Measurements from ENCODE around the gene GATB.

The GATB gene

DNA sequence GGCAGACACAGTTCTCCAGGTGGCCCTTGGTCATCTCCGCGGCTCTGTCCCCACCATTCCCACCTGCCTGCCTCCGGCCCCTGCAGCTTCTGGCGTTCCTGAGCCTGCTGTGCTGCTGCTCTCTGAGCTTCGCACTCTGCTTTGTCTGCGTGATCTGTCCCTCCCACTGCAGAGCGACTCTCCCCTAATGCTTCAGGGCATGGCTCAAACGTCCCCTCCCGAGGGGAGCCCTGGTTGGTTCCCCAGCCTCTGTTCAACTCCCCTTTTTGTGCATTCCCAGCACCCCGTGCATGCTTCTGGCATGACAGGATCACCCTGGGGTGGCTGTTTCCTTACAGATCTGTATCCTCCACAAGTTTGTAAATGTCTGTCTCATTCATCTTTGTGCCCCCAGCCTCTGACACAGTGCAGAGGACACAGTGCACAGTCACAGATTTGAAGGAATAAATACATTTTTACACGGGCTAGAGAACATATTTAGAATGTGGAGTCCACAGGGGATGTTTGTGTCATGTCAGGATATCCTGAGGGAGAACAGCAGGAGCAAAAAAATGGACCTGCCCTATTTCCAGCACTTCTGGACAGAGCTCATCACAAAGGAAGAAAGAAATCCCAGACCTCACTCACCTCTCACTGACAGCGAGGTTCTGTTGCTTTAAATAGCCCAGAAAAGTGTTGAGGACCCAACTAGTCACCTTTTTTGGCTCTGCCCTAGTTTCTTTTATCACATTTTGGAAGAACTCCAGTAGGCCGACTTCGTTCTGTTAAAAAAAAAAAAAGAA, 72.6 kb downstream of the GATB start:
- Histone ChIP-seq H2AFZ (ENCODE audit: low read length) (no peak overlapping the region), H3K9me3 (ENCODE audit: low read length) (no peaks in the 10 kb centered on the region), H3K36me3 (ENCODE audit: insufficient read depth, low read length) (no peaks in the 10 kb centered on the region), H3K4me3 (ENCODE audit: low read depth, low read length, poor library complexity, severe bottlenecking) (no peak overlapping the region), H3K9ac (ENCODE audit: low read length) (no peak overlapping the region), H4K20me1 (ENCODE audit: insufficient read depth, low read length) (no peaks in the 10 kb centered on the region), H3K9me2 (ENCODE audit: low read depth, low read length) (no peaks in the 10 kb centered on the region), H3F3A (ENCODE audit: insufficient read depth, low read length) (no peaks in the 10 kb centered on the region), H3K27me3 (ENCODE audit: insufficient read depth, low read length) (no peaks in the 10 kb centered on the region), H3K27ac (ENCODE audit: low read depth, low read length, poor library complexity, severe bottlenecking) (no peak overlapping the region), H3K4me2 (ENCODE audit: low read length) (no peak overlapping the region), H3K79me2 (ENCODE audit: insufficient read depth, low read length) (no peaks in the 10 kb centered on the region), H3K4me1 (ENCODE audit: insufficient read depth, low read length, severe bottlenecking) (no peaks in the 10 kb centered on the region)
- no peak for TF ChIP-seq CTCF (IDR thresholded peaks at IDR 0.05; ENCODE audit: low read length)
- TF ChIP-seq EZH2 (IDR thresholded peaks at IDR 0.05; ENCODE audit: borderline replicate concordance, low read length) = no peak

DNA sequence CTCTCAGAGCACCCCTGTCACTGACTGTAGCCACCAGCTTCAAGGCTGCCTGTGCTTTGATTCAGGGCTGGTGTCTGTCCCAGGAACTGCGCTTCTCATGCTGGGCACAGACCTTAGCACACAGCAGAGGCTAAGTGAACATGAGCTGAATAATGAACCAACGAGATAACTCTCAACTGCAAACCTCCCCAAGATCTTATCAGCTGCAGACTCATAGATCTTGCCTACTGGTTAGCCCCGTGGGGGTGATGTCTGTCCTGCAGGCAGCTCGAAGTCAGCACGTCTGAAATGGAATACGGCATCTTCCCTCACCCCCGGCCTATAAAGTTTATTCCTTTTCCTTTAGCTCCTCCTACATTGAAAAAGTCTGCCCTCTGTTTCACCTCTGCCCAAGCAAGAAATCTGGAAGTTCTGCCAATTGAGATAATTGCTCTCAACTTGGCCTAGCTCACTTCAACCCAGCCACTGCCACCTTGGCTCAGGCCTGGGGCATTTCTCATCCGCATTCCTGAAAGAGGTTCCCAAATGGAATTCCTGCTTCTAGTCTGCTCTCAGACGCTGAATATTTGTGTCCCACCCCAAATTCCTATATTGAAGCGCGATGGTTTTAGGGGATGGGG, 73.7 kb downstream of the GATB start:
- Histone ChIP-seq H3K79me2 (ENCODE audit: insufficient read depth, low read length) (no peaks in the 10 kb centered on the region), H3K9me2 (ENCODE audit: low read depth, low read length) (no peaks in the 10 kb centered on the region), H3K9ac (ENCODE audit: low read length) (no peak overlapping the region), H3K36me3 (ENCODE audit: insufficient read depth, low read length) (no peaks in the 10 kb centered on the region), H3K4me1 (ENCODE audit: insufficient read depth, low read length, severe bottlenecking) (no peaks in the 10 kb centered on the region), H3K9me3 (ENCODE audit: low read length) (no peaks in the 10 kb centered on the region), H3F3A (ENCODE audit: insufficient read depth, low read length) (no peaks in the 10 kb centered on the region), H4K20me1 (ENCODE audit: insufficient read depth, low read length) (no peaks in the 10 kb centered on the region), H3K4me2 (ENCODE audit: low read length) (no peak overlapping the region), H3K27ac (ENCODE audit: low read depth, low read length, poor library complexity, severe bottlenecking) (no peak overlapping the region), H3K4me3 (ENCODE audit: low read depth, low read length, poor library complexity, severe bottlenecking) (no peak overlapping the region), H2AFZ (ENCODE audit: low read length) (no peak overlapping the region), H3K27me3 (ENCODE audit: insufficient read depth, low read length) (no peaks in the 10 kb centered on the region)
- TF ChIP-seq CTCF (IDR thresholded peaks at IDR 0.05; ENCODE audit: low read length) = no peak
- no peak for TF ChIP-seq EZH2 (IDR thresholded peaks at IDR 0.05; ENCODE audit: borderline replicate concordance, low read length)

DNA sequence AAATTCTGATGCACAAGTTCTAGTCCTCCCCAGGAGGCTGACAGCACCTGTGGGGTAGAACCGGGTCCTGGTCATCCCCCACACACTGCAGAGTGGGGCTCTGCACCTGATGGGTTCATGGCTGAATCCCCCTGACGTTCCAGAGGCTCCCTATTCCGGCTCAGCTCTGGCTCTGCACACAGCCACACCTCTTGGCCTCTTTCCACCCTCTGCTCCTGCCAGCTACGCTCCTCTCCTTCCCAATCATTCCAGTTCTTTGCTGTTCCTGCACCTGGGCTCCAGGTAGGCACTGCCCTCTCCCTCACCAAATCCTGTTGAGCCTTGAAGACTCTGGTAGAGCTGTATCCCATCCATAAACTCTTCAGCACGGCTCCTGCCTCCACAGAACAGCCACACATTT, 75.5 kb downstream of the GATB start:
- no peaks in the 10 kb centered on the region for H3K27me3 ChIP-seq (ENCODE audit: insufficient read depth, low read length)
- no peak overlapping the region for H3K4me3 ChIP-seq (ENCODE audit: low read depth, low read length, poor library complexity, severe bottlenecking)
- H4K20me1 ChIP-seq (ENCODE audit: insufficient read depth, low read length) = no peaks in the 10 kb centered on the region
- H3K9me2 ChIP-seq (ENCODE audit: low read depth, low read length) = no peaks in the 10 kb centered on the region
- H3K79me2 ChIP-seq (ENCODE audit: insufficient read depth, low read length) = no peaks in the 10 kb centered on the region
- H2AFZ ChIP-seq (ENCODE audit: low read length) = no peak overlapping the region
- H3K4me1 ChIP-seq (ENCODE audit: insufficient read depth, low read length, severe bottlenecking) = no peaks in the 10 kb centered on the region
- no peak overlapping the region for H3K4me2 ChIP-seq (ENCODE audit: low read length)
- no peaks in the 10 kb centered on the region for H3K9me3 ChIP-seq (ENCODE audit: low read length)
- H3F3A ChIP-seq (ENCODE audit: insufficient read depth, low read length) = no peaks in the 10 kb centered on the region
- no peak overlapping the region for H3K9ac ChIP-seq (ENCODE audit: low read length)
- H3K36me3 ChIP-seq (ENCODE audit: insufficient read depth, low read length) = no peaks in the 10 kb centered on the region
- TF ChIP-seq EZH2 (IDR thresholded peaks at IDR 0.05; ENCODE audit: borderline replicate concordance, low read length) = no peak
- TF ChIP-seq CTCF (IDR thresholded peaks at IDR 0.05; ENCODE audit: low read length) = no peak
- no peak overlapping the region for H3K27ac ChIP-seq (ENCODE audit: low read depth, low read length, poor library complexity, severe bottlenecking)
